ENCODE data around the gene TANGO2. TPM values are rescaled to one million over a fixed set of nuclear protein-coding genes. Genes with fewer than 3 reads are reported as not detected.

TANGO2 gene
- total RNA-seq, 2 experiments from 2014 or later: 16.5 to 21.5 TPM

DNA sequence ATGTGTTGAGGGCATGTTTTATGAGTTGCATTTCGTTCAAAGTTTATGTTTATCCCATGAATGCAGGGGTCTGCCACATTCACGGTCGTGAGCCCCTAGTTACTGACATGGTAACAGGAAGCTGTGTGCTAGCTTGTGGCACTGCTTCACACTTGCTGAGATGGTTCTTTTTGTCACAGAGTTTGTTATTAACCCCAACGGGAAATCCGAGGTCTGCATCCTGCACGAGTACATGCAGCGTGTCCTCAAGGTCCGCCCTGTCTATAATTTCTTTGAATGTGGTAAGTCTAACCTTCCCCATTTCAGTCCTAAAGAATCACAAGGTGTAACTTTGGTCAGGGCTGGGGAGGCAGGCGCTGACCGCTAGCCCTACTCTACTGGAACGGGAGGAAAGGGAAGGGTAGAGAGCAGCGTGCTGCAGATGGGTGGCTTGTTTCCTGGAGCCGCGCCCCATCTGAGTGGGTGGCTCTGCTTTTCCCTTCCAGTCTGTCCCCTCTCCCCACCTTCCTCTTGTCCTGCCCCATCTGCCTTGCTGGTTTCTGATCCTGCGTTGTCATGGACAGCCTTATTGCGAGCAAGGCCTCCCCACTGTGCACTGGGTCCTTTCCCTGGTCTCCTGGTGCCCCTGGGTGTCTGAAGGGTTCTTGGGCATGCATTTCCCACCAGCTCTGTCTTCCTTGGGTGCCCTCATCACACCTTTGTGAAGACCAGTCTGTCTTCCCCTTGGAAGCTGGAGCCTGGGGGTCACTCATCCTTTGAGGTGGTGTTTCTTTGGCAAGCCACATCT, 71.0 kb downstream of the TANGO2 start:
- Mint-ChIP-seq H3K9me3 (peaks cover 3% of the 10 kb centered on the region), H3K27me3 (no peaks in the 10 kb centered on the region), H3K4me3 (no peak overlapping the region), H3K4me1 (peaks cover 48% of the 10 kb centered on the region), H3K36me3 (peaks cover 72% of the 10 kb centered on the region), H3K27ac (peak overlapping the region; percentile 58)
- no peak for DNase-seq

DNA sequence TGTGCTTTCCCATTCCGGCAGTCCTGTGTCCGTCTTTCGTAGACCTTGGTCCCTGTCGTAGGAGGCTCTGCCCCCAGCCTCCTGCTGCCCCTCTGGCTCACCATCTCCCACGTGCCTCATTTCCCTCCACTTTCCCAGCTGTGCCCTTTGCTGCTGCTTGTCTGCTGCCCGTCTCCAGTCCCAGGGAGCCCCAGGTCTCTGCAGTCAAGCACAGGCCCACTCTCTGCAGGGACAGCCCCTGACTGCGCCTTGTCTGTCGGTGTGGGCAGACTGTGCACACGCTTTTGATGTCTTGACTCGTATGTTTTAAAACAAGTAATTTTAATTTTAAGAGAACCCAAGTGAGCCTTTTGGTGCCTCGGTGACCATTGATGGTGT, 71.6 kb downstream of the TANGO2 start:
- Mint-ChIP-seq H3K27me3 (no peaks in the 10 kb centered on the region), H3K36me3 (peaks cover 72% of the 10 kb centered on the region), H3K4me3 (no peak overlapping the region), H3K9me3 (peaks cover 7% of the 10 kb centered on the region), H3K27ac (peak overlapping the region; percentile 73), H3K4me1 (peaks cover 53% of the 10 kb centered on the region)
- no peak for DNase-seq

DNA sequence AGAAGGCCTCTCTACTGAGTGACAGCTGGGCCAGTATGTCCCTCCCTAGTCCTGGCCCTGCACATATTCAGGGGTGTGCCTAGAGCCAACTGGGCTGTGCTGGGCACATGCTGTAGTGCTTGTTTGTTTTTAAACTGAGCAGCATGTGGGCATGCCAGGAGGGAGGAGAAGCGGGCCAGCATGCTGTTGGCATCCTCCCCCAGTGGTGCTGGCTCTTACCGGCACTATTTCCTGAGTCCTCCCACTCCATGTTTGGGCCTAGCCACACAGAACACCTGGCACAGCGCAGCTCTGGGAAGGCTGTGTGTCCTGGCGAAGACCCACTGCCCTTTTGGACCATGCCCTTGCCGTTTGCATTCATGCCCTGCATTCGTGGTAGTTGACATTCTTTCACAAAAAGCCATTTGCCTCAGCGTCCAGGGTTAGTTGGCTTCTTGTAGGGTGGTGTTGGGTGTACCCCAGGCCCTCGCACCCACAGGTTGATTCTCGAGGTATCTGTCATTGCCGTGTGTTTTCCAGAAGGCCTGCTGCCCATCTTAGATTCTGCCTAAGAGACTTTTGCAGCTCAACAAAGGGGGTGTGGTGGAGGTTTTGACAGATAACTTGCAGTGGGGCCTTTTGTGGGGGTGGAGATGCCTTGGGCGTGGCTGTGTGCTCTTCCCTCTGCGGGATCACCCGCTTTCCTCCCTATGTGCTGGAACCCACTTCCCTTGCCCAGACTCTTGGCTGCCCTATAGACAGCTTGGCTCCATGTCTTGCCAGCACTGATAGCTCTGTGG, 72.7 kb downstream of the TANGO2 start:
- H3K4me1 Mint-ChIP-seq: peaks cover 55% of the 10 kb centered on the region
- no peak for DNase-seq
- H3K36me3 Mint-ChIP-seq: peaks cover 76% of the 10 kb centered on the region
- no peaks in the 10 kb centered on the region for H3K27me3 Mint-ChIP-seq
- H3K9me3 Mint-ChIP-seq: peaks cover 8% of the 10 kb centered on the region
- no peak overlapping the region for H3K4me3 Mint-ChIP-seq
- peak overlapping the region; percentile 15 for H3K27ac Mint-ChIP-seq

DNA sequence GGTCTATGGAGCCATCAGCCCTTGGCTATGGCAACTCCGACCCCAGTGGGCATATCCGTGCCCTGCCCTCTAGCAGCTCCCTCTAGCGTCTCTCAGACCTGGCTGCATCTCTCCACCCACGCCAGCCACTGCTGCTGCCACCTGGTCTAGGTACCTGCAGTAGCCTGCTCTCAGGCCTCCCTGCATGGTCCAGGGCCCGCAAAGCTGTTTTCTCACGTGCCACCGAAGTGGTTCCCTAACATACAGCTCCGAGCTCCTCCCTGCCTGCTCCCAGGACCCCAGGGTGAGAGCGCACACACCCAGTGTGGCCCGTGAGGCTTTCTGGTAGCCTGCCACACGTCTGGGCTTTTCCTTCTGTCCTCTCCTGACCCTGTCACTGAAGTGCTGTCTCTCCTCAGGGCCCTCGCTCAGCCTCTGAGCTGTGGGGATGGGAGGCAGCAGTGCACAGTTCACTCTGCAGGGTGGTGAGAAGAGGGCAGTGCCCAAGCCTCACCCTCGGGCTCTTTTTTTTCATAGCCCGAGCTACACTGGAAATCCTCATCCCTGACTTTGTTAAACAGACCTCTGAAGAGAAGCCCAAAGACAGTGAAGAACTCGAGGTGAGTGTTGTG, 73.4 kb downstream of the TANGO2 start:
- DNase-seq: no peak
- Mint-ChIP-seq H3K27me3 (no peaks in the 10 kb centered on the region), H3K4me3 (no peak overlapping the region), H3K27ac (peak overlapping the region; percentile 15), H3K9me3 (peaks cover 8% of the 10 kb centered on the region), H3K36me3 (peaks cover 79% of the 10 kb centered on the region), H3K4me1 (peaks cover 62% of the 10 kb centered on the region)

DNA sequence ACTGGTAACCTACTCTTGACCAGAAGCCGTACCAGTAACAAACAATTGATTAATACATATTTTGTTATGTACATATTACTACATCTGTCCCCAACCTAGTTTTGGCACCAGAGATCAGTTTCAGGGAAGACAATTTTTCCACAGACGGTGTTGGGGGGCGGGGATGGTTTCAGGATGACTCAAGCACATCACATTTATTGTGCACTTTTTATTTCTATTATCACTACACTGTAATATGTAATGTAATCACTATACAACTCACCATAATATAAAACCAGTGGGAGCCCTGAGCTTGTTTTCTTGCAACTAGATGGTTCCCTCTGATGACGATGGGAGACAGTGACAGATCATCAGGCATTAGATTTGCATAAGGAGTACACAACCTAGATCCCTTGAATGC, 74.6 kb downstream of the TANGO2 start:
- peak overlapping the region; percentile 15 for H3K4me3 Mint-ChIP-seq
- H3K27me3 Mint-ChIP-seq: no peaks in the 10 kb centered on the region
- peak; percentile 50 for DNase-seq
- H3K4me1 Mint-ChIP-seq: peaks cover 73% of the 10 kb centered on the region
- peak overlapping the region; percentile 81 for H3K27ac Mint-ChIP-seq
- H3K36me3 Mint-ChIP-seq: peaks cover 82% of the 10 kb centered on the region
- H3K9me3 Mint-ChIP-seq: peaks cover 8% of the 10 kb centered on the region

DNA sequence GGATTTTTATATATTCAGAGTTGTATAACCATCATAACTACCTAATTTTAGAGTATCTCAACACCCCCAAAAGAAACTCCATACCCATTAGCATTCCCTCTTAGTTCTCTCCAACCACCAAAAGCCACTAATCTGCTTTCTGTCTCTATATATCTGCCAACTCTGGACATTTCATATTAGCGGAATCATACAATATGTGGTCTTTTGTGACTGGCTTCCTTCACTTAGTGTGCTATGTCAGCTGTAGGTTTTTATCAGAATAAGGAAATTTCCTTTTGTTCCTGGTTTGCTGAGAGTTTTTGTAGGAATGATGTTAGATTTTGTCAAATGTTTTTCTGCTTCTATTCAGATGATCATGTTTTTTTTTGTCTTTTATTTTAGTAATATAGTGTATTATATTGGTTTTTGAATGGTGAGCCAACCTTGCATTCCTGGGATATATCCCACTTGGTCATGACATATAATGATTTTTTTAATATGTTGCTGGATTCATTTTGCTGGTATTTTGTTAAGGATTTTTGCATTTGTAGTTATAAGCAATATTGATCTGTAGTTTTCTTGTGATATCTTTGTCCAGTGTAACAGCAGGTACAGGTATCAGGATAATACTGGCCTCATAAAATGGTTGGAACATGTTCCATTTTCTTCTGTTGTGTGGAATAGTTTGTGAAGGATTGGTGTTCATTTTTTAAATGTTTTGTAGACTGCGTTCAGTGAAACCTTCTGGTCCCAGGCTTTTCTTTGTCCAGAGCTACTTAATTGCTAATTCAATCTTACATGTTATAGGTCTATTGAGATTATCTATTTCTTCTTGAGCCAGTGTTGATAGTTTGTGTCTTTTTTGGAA, 75.9 kb downstream of the TANGO2 start:
- Mint-ChIP-seq H3K27ac (no peak overlapping the region), H3K36me3 (peaks cover 76% of the 10 kb centered on the region), H3K9me3 (peaks cover 8% of the 10 kb centered on the region), H3K27me3 (no peaks in the 10 kb centered on the region), H3K4me3 (no peak overlapping the region), H3K4me1 (peaks cover 76% of the 10 kb centered on the region)
- no peak for DNase-seq

DNA sequence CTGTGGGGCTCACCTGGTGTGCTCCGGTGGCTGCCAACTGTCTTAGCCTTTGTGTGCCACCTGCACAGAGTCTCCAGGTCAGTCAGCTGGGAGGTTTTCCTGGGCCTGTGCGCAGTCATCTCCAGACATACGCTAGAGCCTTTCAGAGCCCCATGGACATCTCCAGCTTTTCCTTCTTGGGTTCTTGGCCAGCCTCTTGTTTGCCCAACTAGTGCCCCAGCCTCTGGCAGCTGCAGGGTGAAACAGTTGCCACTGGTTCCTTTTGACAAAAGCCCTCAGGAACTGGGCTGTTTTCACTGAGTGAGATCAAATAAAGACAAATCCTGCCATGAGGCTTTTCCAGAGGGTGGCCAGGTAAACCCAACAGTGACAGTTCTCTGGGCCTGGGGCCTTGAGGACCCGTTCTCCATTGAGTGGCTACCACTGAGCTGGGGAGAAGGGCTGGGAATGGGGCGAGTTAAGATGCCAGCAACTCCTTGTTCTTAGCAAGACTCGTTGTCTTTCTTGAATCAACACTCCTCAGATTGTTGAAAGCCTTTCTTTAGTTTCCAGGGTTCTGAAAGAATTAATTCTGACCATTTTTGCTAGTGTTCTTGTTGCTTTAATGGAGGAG, 78.3 kb downstream of the TANGO2 start:
- DNase-seq: no peak
- Mint-ChIP-seq H3K27me3 (no peaks in the 10 kb centered on the region), H3K4me1 (peaks cover 73% of the 10 kb centered on the region), H3K4me3 (no peak overlapping the region), H3K9me3 (peaks cover 8% of the 10 kb centered on the region), H3K27ac (peak overlapping the region; percentile 93), H3K36me3 (peaks cover 77% of the 10 kb centered on the region)

DNA sequence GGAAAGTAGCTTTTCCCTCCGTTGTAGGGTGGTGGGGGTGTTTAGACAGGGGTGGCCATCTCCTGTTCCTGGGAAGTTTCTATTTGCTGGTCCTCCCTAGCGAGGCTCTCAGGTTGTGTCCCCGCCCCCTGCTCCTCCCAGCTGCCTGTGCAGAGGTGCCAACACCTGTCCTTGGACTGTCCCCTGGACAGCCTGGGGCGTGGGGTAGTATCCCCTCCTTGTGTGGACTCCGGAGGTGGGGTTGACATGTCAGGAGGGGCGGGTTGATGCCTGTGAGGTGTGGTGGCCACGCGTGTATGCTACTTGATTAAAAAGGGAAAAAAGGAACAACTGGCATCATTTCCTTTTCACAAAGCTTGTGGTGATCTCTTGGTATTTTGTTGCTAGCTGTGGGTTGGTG, 80.7 kb downstream of the TANGO2 start:
- H3K27ac Mint-ChIP-seq: peak overlapping the region; percentile 93
- DNase-seq: no peak
- peaks cover 5% of the 10 kb centered on the region for H3K9me3 Mint-ChIP-seq
- H3K4me1 Mint-ChIP-seq: peaks cover 56% of the 10 kb centered on the region
- no peak overlapping the region for H3K4me3 Mint-ChIP-seq
- H3K36me3 Mint-ChIP-seq: peaks cover 55% of the 10 kb centered on the region
- H3K27me3 Mint-ChIP-seq: no peaks in the 10 kb centered on the region

DNA sequence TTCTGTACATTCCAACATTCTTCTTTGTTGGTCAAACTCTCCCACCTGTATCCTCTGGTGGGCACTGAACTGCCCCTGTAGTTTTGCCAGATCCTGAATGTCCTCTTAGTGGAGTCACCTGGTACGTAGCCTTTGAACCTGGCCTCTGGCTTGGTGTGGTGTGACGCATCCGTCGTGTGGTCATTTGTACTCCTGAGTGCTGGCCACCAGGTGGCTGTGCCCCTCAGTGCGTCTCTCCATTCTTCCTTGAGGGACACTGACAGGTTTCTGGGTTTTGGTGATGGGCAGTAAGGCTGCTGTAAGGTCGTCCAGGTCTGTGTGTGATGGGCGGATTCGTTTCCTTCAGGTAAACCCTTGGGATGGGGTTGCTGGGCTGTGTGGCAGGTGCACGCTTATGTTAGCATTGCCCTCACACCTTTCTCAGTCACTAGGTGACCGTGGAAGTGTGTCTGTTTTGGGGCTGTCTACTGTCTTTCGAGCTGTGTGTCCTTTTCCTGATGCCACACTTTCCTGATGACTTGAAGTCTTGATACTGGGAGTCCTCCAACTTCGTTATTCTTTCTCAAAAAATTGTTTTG, 81.4 kb downstream of the TANGO2 start:
- Mint-ChIP-seq H3K27me3 (no peaks in the 10 kb centered on the region), H3K36me3 (peaks cover 49% of the 10 kb centered on the region), H3K9me3 (peaks cover 2% of the 10 kb centered on the region), H3K4me3 (peak overlapping the region; percentile 18), H3K4me1 (peaks cover 52% of the 10 kb centered on the region), H3K27ac (peak overlapping the region; percentile 93)
- no peak for DNase-seq

DNA sequence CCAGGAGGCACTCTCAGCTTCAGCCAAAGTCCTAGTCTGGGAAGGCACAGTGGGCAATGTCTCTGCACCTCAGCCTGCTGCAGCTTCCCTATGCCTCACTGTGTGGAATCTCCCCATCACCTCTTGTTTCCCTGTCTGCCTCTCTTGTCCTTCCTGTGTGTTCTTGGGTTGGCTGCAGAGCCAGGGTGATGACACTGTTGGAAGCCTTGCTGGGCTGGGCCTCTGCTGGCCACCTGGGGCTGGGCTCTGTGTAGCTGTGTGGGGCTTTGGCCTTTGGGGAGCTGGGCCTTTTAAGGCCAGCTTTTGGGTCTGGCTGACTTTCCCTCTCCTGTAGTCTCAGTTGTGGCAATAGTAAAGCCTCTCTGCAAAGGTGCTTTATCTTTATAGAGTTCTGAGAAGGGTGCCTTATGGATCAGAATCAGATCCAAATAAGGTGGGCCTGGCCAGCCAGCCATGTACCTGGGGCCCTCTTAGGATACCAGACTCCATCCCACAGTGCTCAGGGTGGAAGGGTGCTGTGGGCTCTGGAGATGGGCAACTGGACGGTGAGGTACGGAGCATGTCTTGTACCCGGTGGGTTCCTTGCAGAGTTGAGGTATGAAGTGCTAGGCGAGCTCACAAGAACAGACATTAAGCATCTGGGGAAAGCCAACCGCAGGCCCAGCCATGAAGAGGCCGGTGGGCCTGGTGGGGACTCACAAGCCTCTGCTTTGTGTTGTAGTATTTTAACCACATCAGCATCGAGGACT, 84.7 kb downstream of the TANGO2 start:
- DNase-seq: no peak
- H3K4me1 Mint-ChIP-seq: peaks cover 28% of the 10 kb centered on the region
- H3K9me3 Mint-ChIP-seq: no peaks in the 10 kb centered on the region
- peaks cover 31% of the 10 kb centered on the region for H3K36me3 Mint-ChIP-seq
- no peak overlapping the region for H3K4me3 Mint-ChIP-seq
- peak overlapping the region; percentile 54 for H3K27ac Mint-ChIP-seq
- no peaks in the 10 kb centered on the region for H3K27me3 Mint-ChIP-seq

DNA sequence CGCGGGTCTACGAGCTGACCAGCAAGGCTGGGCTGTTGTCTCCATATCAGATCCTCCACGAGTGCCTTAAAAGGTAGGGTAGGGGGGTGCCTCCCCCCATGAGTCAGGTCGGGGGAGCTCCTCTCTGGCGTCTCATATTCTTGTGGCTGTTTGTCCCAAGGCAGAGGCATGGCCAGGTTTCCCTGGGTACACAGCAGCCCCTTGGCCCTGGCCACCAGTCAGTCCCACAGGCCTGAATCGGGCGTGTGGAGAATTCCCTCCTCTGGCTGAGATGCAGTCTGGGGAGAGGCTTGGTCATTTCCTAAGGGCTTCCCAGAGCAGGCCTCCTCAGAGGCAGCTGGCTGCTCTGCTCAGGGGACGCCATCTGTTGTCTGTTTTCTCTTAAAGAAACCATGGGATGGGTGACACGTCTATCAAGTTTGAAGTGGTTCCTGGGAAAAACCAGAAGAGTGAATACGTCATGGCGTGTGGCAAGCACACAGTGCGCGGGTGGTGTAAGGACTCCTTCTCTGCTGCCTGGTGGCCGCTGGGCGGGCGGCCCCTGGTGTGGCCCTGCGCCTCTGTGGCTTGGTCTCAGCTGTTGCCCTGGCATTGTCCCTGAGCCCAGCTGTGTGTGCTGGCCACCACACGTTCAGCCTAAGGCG, 85.4 kb downstream of the TANGO2 start:
- H3K4me1 Mint-ChIP-seq: peaks cover 28% of the 10 kb centered on the region
- peaks cover 28% of the 10 kb centered on the region for H3K36me3 Mint-ChIP-seq
- no peaks in the 10 kb centered on the region for H3K9me3 Mint-ChIP-seq
- peak overlapping the region; percentile 68 for H3K27ac Mint-ChIP-seq
- no peak for DNase-seq
- no peaks in the 10 kb centered on the region for H3K27me3 Mint-ChIP-seq
- no peak overlapping the region for H3K4me3 Mint-ChIP-seq

DNA sequence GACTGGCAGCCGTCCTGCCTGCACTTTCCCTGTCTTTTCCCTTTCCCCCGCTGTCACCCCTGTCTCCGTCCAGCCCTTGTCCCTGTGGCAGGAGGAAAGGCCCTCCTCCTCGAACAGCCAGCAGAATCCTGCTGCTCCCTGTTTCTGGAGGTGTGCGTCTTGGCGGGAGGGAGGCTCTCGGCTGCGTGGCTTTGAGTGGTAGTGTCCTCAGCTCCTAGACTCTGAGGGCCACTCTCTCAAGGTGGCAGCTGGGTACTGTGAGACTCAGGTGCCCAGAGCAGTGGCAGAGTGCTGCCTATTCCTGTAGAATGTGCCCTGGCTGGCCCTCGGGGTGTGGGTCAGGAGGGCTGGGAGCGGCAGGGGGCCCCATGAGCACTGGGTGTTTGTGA, 85.9 kb downstream of the TANGO2 start:
- Mint-ChIP-seq H3K27me3 (no peaks in the 10 kb centered on the region), H3K4me3 (no peak overlapping the region), H3K4me1 (peaks cover 27% of the 10 kb centered on the region), H3K27ac (no peak overlapping the region), H3K36me3 (peaks cover 26% of the 10 kb centered on the region), H3K9me3 (no peaks in the 10 kb centered on the region)
- no peak for DNase-seq

DNA sequence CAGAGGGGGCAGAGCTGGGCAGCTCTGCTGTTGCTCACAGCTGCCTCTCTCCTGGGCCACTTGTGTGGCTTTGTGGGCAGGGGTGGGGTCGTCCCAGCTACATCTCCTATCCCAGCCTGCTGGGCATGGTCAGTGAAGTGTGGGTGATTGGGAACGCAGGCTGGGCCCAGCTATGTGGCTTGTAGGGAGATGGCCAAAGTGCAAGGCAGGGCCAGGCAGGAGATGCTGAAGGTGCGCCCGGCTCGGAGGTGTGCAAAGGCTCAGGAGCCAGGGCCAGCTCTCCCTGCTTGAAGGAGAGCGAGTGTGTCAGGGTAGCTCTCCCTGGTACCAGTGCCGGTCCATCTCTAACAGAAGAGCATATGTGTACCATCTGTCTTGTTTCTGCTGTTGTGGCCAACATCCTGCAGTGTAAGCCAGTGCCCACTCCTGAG, 86.6 kb downstream of the TANGO2 start:
- H3K9me3 Mint-ChIP-seq: no peaks in the 10 kb centered on the region
- peak overlapping the region; percentile 83 for H3K27ac Mint-ChIP-seq
- no peak for DNase-seq
- peaks cover 25% of the 10 kb centered on the region for H3K36me3 Mint-ChIP-seq
- H3K4me1 Mint-ChIP-seq: peaks cover 26% of the 10 kb centered on the region
- H3K4me3 Mint-ChIP-seq: no peak overlapping the region
- H3K27me3 Mint-ChIP-seq: no peaks in the 10 kb centered on the region
